Retinal pigment epithelial cell (primary cell): ENCODE measurements around the gene ASPN.

Experiments
- DNase-seq: peaks from one replicate; pipeline ENCODE4 v3.0.0-alpha.2; 2010; ENCODE audit warnings: low read depth
- H3K4me3 ChIP-seq: 2 replicates; pipeline ENCODE4 v1.5.1; 2011; ENCODE audit warnings: mild to moderate bottlenecking, low read length, control low read depth, moderate library complexity
- CTCF ChIP-seq: conservative IDR thresholded peaks from 2 replicates; pipeline ENCODE4 v1.5.1; 2011; ENCODE audit warnings: low read depth, low read length, control low read depth, inconsistent platforms

The ASPN gene

GRCh38 chr9:92496396-92497176, 14.3 kb upstream of the ASPN start:
- H3K4me3 ChIP-seq = no peak overlapping the region
- no peak for DNase-seq
- TF ChIP-seq CTCF = no peak

- DNase-seq = no peak
- TF ChIP-seq CTCF = no peak
- no peak overlapping the region for H3K4me3 ChIP-seq
Measured at GRCh38 chr9:92494856-92495255, 12.6 kb upstream of the ASPN start.

GRCh38 chr9:92493749-92494387, 11.6 kb upstream of the ASPN start:
- TF ChIP-seq CTCF = no peak
- no peak for DNase-seq
- no peak overlapping the region for H3K4me3 ChIP-seq

GRCh38 chr9:92492781-92493401, 10.6 kb upstream of the ASPN start:
- H3K4me3 ChIP-seq = no peak overlapping the region
- no peak for DNase-seq
- TF ChIP-seq CTCF = no peak

- H3K4me3 ChIP-seq = no peak overlapping the region
- no peak for TF ChIP-seq CTCF
- no peak for DNase-seq
Measured at GRCh38 chr9:92488681-92489550, 6.6 kb upstream of the ASPN start.

GRCh38 chr9:92486371-92486770, 4.1 kb upstream of the ASPN start:
- no peak overlapping the region for H3K4me3 ChIP-seq
- no peak for TF ChIP-seq CTCF
- no peak for DNase-seq
